ENCODE measurements around the gene TIAM2. TPM values are rescaled to one million over a fixed set of nuclear protein-coding genes. Genes with fewer than 3 reads are reported as not detected.
"Not testable (repeated sequence)": the region's sequence is repeated elsewhere in the genome, so short reads cannot be mapped to it uniquely, and the experiment has no call there.

The TIAM2 gene
- total RNA-seq, 1 experiment from 2014 or later = 9.1 TPM

GRCh38 chr6:154960299-154960843 is 34.7 kb upstream of the TIAM2 start:
- BruUV-seq (replicated peaks) = no TSS peak
- Histone ChIP-seq H3K27me3 (replicated peaks; ENCODE audit: insufficient read depth, low read depth, low read length, poor library complexity) (no peaks in the 10 kb centered on the region), H3K27ac (ENCODE audit: low read depth, low read length, poor library complexity, severe bottlenecking) (no peak overlapping the region), H3K4me3 (ENCODE audit: low read depth, low read length, poor library complexity, severe bottlenecking) (no peak overlapping the region), H3K4me1 (ENCODE audit: insufficient read depth, low read length, poor library complexity, severe bottlenecking) (peaks cover 7% of the 10 kb centered on the region), H3K36me3 (ENCODE audit: insufficient read depth, low read length, poor library complexity, severe bottlenecking) (no peaks in the 10 kb centered on the region), H3K9me3 (ENCODE audit: low read depth, low read length, poor library complexity, severe bottlenecking) (no peaks in the 10 kb centered on the region)
- intact Hi-C loops (cut with micrococcal nuclease; ENCODE audit: unreplicated experiment) = no loop called here
- POLR2A ChIA-PET (ENCODE audit: low non-redundant PET) = no interaction called here
- no peak for DNase-seq (ENCODE audit: low spot score)
- CTCF ChIA-PET = interaction anchor here (0.6 kb wide), 1 partner anchor 180 kb away, joined by 3 read pairs; no protein-coding TSS in a partner anchor
- TF ChIP-seq EZH2 (IDR thresholded peaks at IDR 0.05; ENCODE audit: borderline replicate concordance, low read depth, low read length, poor library complexity, severe bottlenecking) (no peak), CTCF (conservative IDR thresholded peaks at IDR 0.05; ENCODE audit: low read depth, low read length) (no peak)

DNA sequence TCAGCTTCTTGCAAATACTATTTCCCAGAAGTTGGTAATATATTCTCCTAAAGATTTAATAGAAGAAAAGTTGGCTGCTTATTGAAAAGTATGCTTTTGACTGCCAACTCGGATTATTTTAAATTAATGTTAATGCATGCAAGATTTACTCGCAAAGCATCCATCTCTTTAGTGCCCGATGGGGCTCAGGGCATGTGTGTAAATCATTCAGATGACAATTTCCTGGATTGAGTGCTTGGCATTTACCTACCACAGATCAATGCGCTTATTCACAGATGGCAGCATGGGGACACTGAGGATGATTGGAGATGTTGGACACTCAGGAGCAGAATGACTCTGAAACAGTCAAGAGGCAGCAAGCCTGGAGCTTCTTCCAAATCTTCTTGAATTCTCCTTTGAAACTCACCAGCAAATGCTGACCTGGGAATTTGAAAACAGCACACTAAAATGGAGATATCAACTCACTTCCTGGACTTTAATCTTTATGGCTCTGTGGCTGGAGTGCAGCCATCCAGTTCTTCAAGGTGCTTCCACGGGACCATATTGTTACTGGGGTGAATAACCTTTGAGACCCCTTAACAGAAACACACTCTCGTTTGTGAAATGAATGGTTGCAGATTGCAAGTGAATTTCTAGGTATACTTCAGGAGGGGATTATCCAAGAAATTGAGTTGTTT is 34.1 kb upstream of the TIAM2 start:
- Histone ChIP-seq H3K4me3 (ENCODE audit: low read depth, low read length, poor library complexity, severe bottlenecking) (no peak overlapping the region), H3K27me3 (replicated peaks; ENCODE audit: insufficient read depth, low read depth, low read length, poor library complexity) (no peaks in the 10 kb centered on the region), H3K36me3 (ENCODE audit: insufficient read depth, low read length, poor library complexity, severe bottlenecking) (no peaks in the 10 kb centered on the region), H3K9me3 (ENCODE audit: low read depth, low read length, poor library complexity, severe bottlenecking) (no peaks in the 10 kb centered on the region), H3K4me1 (ENCODE audit: insufficient read depth, low read length, poor library complexity, severe bottlenecking) (peaks cover 7% of the 10 kb centered on the region), H3K27ac (ENCODE audit: low read depth, low read length, poor library complexity, severe bottlenecking) (no peak overlapping the region)
- intact Hi-C loops (cut with micrococcal nuclease; ENCODE audit: unreplicated experiment) = no loop called here
- no peak for TF ChIP-seq EZH2 (IDR thresholded peaks at IDR 0.05; ENCODE audit: borderline replicate concordance, low read depth, low read length, poor library complexity, severe bottlenecking)
- TF ChIP-seq CTCF (conservative IDR thresholded peaks at IDR 0.05; ENCODE audit: low read depth, low read length) = no peak
- DNase-seq (ENCODE audit: low spot score) = no peak
- no TSS peak for BruUV-seq (replicated peaks)
- ChIA-PET CTCF (no interaction called here), POLR2A (ENCODE audit: low non-redundant PET) (no interaction called here)

- intact Hi-C loops (cut with micrococcal nuclease; ENCODE audit: unreplicated experiment) = no loop called here
- no peak overlapping the region for H3K4me3 ChIP-seq (ENCODE audit: low read depth, low read length, poor library complexity, severe bottlenecking)
- H3K27me3 ChIP-seq (replicated peaks; ENCODE audit: insufficient read depth, low read depth, low read length, poor library complexity) = no peaks in the 10 kb centered on the region
- no TSS peak for BruUV-seq (replicated peaks)
- ChIA-PET POLR2A (ENCODE audit: low non-redundant PET) (no interaction called here), CTCF (no interaction called here)
- H3K36me3 ChIP-seq (ENCODE audit: insufficient read depth, low read length, poor library complexity, severe bottlenecking) = no peaks in the 10 kb centered on the region
- H3K27ac ChIP-seq (ENCODE audit: low read depth, low read length, poor library complexity, severe bottlenecking) = no peak overlapping the region
- peaks cover 7% of the 10 kb centered on the region for H3K4me1 ChIP-seq (ENCODE audit: insufficient read depth, low read length, poor library complexity, severe bottlenecking)
- TF ChIP-seq CTCF (conservative IDR thresholded peaks at IDR 0.05; ENCODE audit: low read depth, low read length) = no peak
- TF ChIP-seq EZH2 (IDR thresholded peaks at IDR 0.05; ENCODE audit: borderline replicate concordance, low read depth, low read length, poor library complexity, severe bottlenecking) = no peak
- no peaks in the 10 kb centered on the region for H3K9me3 ChIP-seq (ENCODE audit: low read depth, low read length, poor library complexity, severe bottlenecking)
- no peak for DNase-seq (ENCODE audit: low spot score)
Observed at GRCh38 chr6:154962753-154963152, 32.4 kb upstream of the TIAM2 start.

GRCh38 chr6:154966065-154966770 is 28.9 kb upstream of the TIAM2 start:
- CTCF ChIA-PET; H3K4me1 ChIP-seq (ENCODE audit: insufficient read depth, low read length, poor library complexity, severe bottlenecking); H3K9me3 ChIP-seq (ENCODE audit: low read depth, low read length, poor library complexity, severe bottlenecking); H3K36me3 ChIP-seq (ENCODE audit: insufficient read depth, low read length, poor library complexity, severe bottlenecking); H3K27ac ChIP-seq (ENCODE audit: low read depth, low read length, poor library complexity, severe bottlenecking); intact Hi-C loops (cut with micrococcal nuclease; ENCODE audit: unreplicated experiment); H3K27me3 ChIP-seq (replicated peaks; ENCODE audit: insufficient read depth, low read depth, low read length, poor library complexity); DNase-seq (ENCODE audit: low spot score); POLR2A ChIA-PET (ENCODE audit: low non-redundant PET); H3K4me3 ChIP-seq (ENCODE audit: low read depth, low read length, poor library complexity, severe bottlenecking); BruUV-seq (replicated peaks): not testable (repeated sequence)

All from A673 (cell line).